Inflammatory macrophage treated with lipopolysaccharide for 1 hour (primary cell): ENCODE results near the gene IPPK.
A peak's percentile ranks its signal among the peaks of the same experiment; 100 is the strongest.

Source experiments
- DNase-seq, 2 donors: peaks; one replicate each; pipeline ENCODE4 v3.0.0-alpha.2; 2020 to 2022

The IPPK gene

GRCh38 chr9:92669890-92670708 is at the start of gene IPPK:
IPPK (minus strand) TSS chr9:92670131; CDS start chr9:92669988, 143 bp downstream.
- peak; percentile 98 to 99 for DNase-seq

GRCh38 chr9:92719028-92719647 is 49.2 kb upstream of the IPPK start:
- no peak for DNase-seq

- no peak for DNase-seq
Measured at GRCh38 chr9:92718086-92719001, 48.4 kb upstream of the IPPK start.

- DNase-seq: no peak
Measured at GRCh38 chr9:92717201-92718085, 47.5 kb upstream of the IPPK start.

- DNase-seq: peak in 1 of 2 donors; percentile 85
Measured at GRCh38 chr9:92716557-92716956, 46.6 kb upstream of the IPPK start.

- no peak for DNase-seq
Measured at GRCh38 chr9:92715488-92716231, 45.7 kb upstream of the IPPK start.

- DNase-seq: no peak
Measured at GRCh38 chr9:92714787-92715487, 45.0 kb upstream of the IPPK start.

GRCh38 chr9:92714016-92714415 is 44.1 kb upstream of the IPPK start:
- no peak for DNase-seq

GRCh38 chr9:92713528-92713927 is 43.6 kb upstream of the IPPK start:
- DNase-seq: no peak

- DNase-seq: no peak
Measured at GRCh38 chr9:92712767-92713166, 42.8 kb upstream of the IPPK start.

- no peak for DNase-seq
Measured at GRCh38 chr9:92711844-92712243, 41.9 kb upstream of the IPPK start.

GRCh38 chr9:92711146-92711545 is 41.2 kb upstream of the IPPK start:
- DNase-seq: no peak

GRCh38 chr9:92710368-92710767 is 40.4 kb upstream of the IPPK start:
- no peak for DNase-seq

GRCh38 chr9:92709954-92710353 is 40.0 kb upstream of the IPPK start:
- no peak for DNase-seq

GRCh38 chr9:92709240-92709639 is 39.3 kb upstream of the IPPK start:
- DNase-seq: no peak

GRCh38 chr9:92707530-92707929 is 37.6 kb upstream of the IPPK start:
- DNase-seq: no peak

GRCh38 chr9:92706218-92706940 is 36.4 kb upstream of the IPPK start:
- DNase-seq: peak; percentile 14 to 50

GRCh38 chr9:92704528-92704927 is 34.6 kb upstream of the IPPK start:
- no peak for DNase-seq

- no peak for DNase-seq
Measured at GRCh38 chr9:92696619-92697018, 26.7 kb upstream of the IPPK start.

GRCh38 chr9:92686954-92687353 is 17.0 kb upstream of the IPPK start:
- DNase-seq: no peak
